HG02870 (cell line): ENCODE data around the gene CMYA5.

Source experiments
- ATAC-seq: cut with Tn5 transposase; IDR thresholded peaks from one replicate; pipeline ENCODE4 v1.9.1; 2021; ENCODE audit warnings: mild to moderate bottlenecking, moderate library complexity; ENCODE audit not compliant: unreplicated experiment

Gene CMYA5

GRCh38 chr5:79834098-79834753 lies 144.6 kb downstream of the CMYA5 start:
- no peak for ATAC-seq

- no peak for ATAC-seq
Observed at GRCh38 chr5:79834754-79835714, 145.4 kb downstream of the CMYA5 start.

- no peak for ATAC-seq
Observed at GRCh38 chr5:79837761-79838551, 148.3 kb downstream of the CMYA5 start.

GRCh38 chr5:79840084-79840990 lies 150.7 kb downstream of the CMYA5 start:
- ATAC-seq, result no peak

GRCh38 chr5:79841172-79841571 lies 151.5 kb downstream of the CMYA5 start:
- no peak for ATAC-seq

GRCh38 chr5:79842006-79842881 lies 152.6 kb downstream of the CMYA5 start:
- ATAC-seq, result no peak

GRCh38 chr5:79842991-79843390 lies 153.4 kb downstream of the CMYA5 start:
- ATAC-seq, result no peak

- ATAC-seq, result no peak
Observed at GRCh38 chr5:79843450-79844388, 154.1 kb downstream of the CMYA5 start.

- ATAC-seq, result no peak
Observed at GRCh38 chr5:79844571-79844970, 154.9 kb downstream of the CMYA5 start.

- no peak for ATAC-seq
Observed at GRCh38 chr5:79845448-79846197, 156.0 kb downstream of the CMYA5 start.

- ATAC-seq, result no peak
Observed at GRCh38 chr5:79846198-79846521, 156.5 kb downstream of the CMYA5 start.

- ATAC-seq, result no peak
Observed at GRCh38 chr5:79847561-79847960, 157.9 kb downstream of the CMYA5 start.

- no peak for ATAC-seq
Observed at GRCh38 chr5:79849061-79849460, 159.4 kb downstream of the CMYA5 start.
